NCI-H1105 treated with DMSO at 0.1 percent for 48 hours (cell line): ENCODE data around the gene TNNI2.
"Not testable (repeated sequence)": the region's sequence is repeated elsewhere in the genome, so short reads cannot be mapped to it uniquely, and the experiment has no call there.

Experiments used
- DNase-seq: peaks from one replicate; lab custom pipeline; 2025; lab: John Stamatoyannopoulos, UW

Gene TNNI2

GRCh38 chr11:1862588-1863351 lies 24.0 kb downstream of the TNNI2 start:
- no peak for DNase-seq

DNA sequence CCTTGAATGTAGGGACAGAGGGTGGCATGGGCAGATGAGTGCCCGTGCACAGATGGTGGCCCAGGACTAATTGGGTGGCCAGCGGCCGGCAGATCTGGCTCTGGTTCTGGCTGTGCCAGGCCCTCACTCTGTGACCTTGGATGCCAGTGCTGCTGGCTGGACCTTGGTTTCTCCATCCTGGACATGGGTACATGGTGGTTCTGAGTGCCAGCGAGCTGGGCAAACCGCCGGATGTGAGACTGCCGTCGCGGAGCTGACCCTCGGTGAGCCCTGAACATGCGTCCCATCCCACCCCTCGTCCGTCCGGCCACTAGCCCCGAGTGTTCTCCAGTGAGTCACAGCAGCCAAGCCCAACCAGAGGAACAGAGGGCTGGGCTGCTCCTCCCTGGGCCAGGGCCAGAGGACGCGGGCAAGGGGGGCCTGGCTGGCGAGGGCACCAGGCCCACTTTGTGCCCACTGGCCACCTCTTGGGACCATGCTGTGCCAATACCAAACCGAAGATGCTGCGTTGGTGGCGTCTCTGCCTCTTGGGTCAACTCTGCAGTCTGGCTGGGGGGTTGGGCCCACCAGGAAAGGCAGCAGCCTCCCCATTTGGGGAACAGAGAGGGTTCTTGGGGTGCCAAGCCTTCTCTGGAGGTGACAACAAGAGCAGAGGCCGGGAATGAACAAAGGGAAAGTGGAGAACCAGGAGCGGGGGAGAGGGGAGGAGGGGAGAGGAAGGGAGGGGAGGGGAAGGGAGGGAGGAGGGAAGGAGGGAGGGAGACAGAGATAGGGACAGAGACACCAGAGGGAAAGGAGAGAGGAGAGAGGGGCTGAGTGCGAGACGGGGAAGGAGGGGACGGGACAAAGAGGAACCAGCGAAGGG lies 24.8 kb downstream of the TNNI2 start:
- DNase-seq: no peak

DNA sequence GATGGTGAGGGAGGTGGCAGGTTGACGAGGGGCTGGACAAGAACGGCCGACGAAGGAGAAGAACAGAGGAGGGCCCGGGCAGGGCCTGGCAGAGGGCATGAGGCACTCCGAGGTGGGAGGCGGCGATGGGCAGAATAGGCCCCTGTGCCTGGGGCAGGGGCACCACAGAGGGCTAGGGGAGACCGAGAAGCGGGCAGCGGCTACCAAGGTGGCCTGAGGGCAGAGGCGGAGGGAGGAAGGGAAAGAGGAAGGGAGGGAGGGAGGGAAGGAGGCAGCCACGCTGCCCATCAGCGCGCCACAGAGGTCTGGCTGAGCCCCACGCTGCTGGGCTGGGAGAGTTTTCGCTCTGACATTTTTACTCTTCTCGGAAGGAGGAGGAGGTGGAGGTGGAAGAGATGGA lies 25.4 kb downstream of the TNNI2 start:
- no peak for DNase-seq

GRCh38 chr11:1864831-1865665 lies 26.3 kb downstream of the TNNI2 start:
- no peak for DNase-seq

GRCh38 chr11:1866226-1866625 lies 27.4 kb downstream of the TNNI2 start:
- DNase-seq: no peak

GRCh38 chr11:1866776-1867175 lies 28.0 kb downstream of the TNNI2 start:
- DNase-seq: no peak

- DNase-seq: no peak
Observed at GRCh38 chr11:1867381-1867780, 28.6 kb downstream of the TNNI2 start.

- no peak for DNase-seq
Observed at GRCh38 chr11:1868056-1868635, 29.4 kb downstream of the TNNI2 start.

DNA sequence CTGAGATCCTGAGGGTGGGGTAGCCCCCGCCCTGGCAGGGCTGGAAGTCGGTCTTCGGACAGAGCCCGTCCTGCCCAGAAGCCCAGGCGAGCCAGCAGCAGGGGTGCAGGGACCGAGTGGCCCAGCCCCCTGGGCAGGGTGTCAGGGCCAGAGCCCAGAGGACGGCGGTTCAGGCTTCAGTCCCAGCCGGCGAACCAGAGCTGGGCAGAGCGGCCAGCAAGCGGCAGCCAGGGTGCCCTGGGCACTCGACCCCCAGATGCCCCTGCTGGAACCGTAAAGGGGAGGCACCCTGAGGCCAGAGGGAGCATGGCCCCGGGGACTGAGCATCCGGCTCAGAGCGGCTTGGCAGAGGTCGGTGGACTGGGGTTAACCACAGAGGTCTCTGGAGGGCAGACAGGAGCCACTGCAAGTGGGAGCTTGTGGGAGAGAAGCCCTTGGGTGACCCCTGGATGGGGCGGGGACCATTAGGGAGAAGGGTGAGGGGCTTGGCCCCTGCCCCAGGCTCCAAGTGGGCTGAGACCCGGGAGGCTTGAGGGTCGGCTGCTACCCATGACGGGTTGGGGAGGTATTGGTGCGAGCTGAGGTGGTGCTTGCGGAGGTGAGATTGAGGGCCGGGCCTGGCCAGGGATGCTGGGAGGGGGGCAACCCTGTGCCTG lies 30.0 kb downstream of the TNNI2 start:
- no peak for DNase-seq

DNA sequence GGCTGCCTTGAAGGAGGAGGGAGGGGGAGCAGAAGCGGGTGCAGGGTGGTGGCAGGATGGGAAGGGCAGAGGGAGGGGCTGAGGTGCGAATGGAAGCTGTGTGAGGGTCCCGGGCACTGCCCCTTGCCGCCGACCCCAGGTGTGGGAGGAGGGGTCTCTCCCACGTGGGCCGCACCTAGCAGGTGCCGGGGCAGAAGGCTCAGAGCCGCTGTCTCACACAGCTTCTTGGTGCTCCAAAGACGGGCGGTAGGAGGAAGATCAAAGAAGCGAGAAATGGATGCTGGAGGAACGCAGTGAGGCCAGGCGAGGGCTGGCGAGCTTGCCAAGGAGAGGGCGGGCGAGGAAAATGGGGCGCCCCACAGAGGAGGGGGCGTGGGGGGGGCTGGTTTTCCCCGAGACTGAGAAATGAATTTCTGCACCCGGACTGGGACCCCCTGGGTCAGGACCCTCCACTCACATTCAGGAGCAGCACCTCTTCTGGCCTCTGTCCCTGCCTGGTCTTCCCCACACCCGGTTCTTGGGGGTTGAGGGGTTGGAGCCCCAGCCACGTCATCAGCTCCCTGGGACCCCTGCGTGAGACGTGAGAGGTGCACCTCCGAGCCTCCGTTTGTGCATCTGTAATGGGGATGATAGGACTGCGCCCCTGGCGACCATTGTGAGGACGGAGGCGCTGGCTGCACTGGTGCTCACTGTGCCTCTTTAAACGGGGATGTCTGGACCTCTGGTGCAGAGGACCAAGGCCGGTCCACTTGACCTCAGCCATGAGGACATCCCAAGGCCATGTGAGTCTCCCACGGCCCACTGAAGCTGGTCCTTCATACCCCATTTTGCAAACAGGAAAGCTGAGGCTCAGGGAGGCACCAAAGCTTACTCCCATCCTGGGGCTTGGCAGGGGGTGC lies 30.9 kb downstream of the TNNI2 start:
- no peak for DNase-seq

DNA sequence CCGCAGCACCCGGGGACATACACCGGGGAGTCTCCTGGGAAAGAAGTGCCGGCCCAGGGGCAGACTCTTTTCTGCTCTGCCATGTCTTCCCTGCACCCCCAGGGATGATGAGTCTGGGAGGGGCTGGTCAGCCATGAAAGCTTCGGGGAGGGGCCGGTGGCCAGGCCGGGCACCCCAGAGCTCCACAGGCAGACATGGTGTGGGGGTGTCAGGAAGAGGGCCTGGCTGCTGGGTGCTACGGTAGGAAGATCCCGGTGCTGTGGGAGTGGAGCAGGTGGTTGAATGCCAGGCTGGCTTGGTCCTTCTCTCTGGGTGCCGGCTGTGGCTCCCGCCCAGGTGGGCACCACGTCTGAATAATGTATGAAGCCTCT lies 31.5 kb downstream of the TNNI2 start:
- DNase-seq: no peak

DNA sequence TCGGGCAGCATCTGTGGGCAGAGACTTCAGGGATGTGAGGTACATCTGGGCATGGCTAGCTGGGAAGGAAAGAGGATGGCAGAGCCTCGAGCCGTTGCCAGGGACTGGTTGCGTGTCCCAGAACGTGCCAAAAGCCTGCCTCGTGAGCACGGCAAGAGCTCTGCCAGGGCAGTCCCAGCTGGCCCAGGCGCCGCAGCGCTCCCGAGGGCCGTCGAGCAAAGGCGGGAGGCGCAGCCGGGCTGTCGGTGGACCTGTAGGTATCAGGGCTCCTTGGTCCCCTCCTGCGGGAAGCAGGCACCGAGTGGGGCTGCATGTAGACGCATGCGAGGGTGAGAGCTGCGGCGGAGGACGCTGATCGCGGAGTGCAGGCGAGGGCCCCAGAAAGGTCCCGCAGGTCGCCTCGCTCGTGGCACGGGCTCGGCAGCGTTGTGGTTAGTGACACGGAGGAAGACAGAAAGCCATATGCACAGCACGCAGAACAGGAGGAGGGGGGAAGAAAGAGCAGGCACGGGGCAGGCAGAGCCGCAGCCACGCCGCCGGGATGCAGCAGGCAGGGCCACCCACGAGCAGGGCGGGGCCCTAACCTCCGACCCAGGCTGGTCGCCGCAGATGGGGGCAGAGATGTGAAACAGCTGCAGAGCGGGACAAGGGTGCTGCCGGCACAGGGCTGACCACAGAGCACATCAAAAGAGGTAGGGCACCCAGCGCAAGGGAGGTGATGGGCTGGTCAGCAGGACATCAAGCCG lies 32.1 kb downstream of the TNNI2 start:
- DNase-seq: no peak

DNA sequence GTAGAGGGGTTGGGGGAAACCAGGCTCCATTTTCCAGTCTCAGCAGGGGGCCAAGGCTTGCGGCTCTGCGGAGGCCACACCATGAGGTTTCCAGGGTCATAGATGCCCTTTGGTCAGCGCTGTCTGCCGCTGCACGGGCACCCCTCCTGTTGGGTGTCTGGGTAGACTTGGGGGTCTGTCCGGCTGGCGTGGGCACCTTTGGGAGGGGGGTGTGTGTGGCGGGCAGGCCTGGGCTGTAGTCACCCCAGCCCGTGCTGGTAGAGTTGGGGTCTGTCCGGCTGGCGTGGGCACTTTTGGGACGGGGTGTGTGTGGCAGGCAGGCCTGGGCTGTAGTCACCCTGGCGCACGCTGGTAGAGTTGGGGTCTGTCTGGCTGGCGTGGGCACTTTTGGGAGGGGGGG lies 32.8 kb downstream of the TNNI2 start:
- no peak for DNase-seq

- no peak for DNase-seq
Observed at GRCh38 chr11:1872267-1872985, 33.6 kb downstream of the TNNI2 start.

- no peak for DNase-seq
Observed at GRCh38 chr11:1873048-1873812, 34.4 kb downstream of the TNNI2 start.

GRCh38 chr11:1873813-1874150 lies 35.0 kb downstream of the TNNI2 start:
- not testable (repeated sequence) for DNase-seq

GRCh38 chr11:1874441-1875092 lies 35.8 kb downstream of the TNNI2 start:
- not testable (repeated sequence) for DNase-seq
